Measurements from ENCODE around the gene PDGFC.

DNA sequence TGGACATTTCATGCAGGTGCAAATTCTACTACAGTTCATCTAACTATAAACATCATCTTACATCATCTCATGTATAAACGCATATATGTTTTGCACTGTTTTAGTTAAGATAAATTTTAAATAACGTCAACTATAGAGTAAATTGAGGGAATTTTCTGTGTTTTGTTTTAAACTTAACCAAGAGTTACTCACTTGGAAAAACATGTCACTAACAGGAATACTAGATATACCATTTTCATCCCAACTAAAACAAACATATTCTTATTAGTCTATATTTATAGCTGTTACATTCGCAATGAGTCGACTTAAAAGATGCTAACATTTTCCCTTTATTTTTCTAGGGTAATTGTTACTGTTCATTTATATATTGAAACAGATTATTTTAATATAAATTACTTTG, 159.6 kb downstream of the PDGFC start:
- TF ChIP-seq EZH2 (optimal IDR thresholded peaks at IDR 0.05; ENCODE audit: low read depth, low read length) (no peak), EZH2phosphoT487 (IDR thresholded peaks at IDR 0.05; ENCODE audit: low read length) (no peak)
- TF ChIP-seq, protein P1, sequence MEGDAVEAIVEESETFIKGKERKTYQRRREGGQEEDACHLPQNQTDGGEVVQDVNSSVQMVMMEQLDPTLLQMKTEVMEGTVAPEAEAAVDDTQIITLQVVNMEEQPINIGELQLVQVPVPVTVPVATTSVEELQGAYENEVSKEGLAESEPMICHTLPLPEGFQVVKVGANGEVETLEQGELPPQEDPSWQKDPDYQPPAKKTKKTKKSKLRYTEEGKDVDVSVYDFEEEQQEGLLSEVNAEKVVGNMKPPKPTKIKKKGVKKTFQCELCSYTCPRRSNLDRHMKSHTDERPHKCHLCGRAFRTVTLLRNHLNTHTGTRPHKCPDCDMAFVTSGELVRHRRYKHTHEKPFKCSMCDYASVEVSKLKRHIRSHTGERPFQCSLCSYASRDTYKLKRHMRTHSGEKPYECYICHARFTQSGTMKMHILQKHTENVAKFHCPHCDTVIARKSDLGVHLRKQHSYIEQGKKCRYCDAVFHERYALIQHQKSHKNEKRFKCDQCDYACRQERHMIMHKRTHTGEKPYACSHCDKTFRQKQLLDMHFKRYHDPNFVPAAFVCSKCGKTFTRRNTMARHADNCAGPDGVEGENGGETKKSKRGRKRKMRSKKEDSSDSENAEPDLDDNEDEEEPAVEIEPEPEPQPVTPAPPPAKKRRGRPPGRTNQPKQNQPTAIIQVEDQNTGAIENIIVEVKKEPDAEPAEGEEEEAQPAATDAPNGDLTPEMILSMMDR (IDR thresholded peaks at IDR 0.05; ENCODE audit: low read length): no peak

All from MM.1S (cell line).